ENCODE results near the gene HCN4. TPM values are rescaled to one million over a fixed set of nuclear protein-coding genes. Genes with fewer than 3 reads are reported as not detected.

HCN4 gene
- total and polyA plus RNA-seq, 2 donors (not counting 3 experiments of a cell fraction or from before 2014, with no cell fraction given): 0.01 TPM; not detected in 1

- Histone ChIP-seq H3K27ac (ENCODE audit: insufficient read depth, low read depth, low read length) (no peak overlapping the region), H3K4me3 (replicated peaks in 1 of 3; ENCODE audit: insufficient read depth in 1 of 3, low read depth in 1 of 3, low read length in 3 of 3) (no peak overlapping the region), H3K27me3 (ENCODE audit: control insufficient read depth in 2 of 2, insufficient read depth in 2 of 2, low read length in 2 of 2) (no peaks in the 10 kb centered on the region), H3K36me3 (ENCODE audit: control insufficient read depth in 2 of 2, extremely low read depth in 1 of 2, insufficient read depth in 2 of 2, low read length in 2 of 2) (no peaks in the 10 kb centered on the region), H4K20me1 (replicated peaks; ENCODE audit: control insufficient read depth, extremely low read depth, insufficient read depth, low read length) (no peaks in the 10 kb centered on the region), H3K9ac (replicated peaks; ENCODE audit: extremely low read depth, insufficient read depth, low read length) (no peak overlapping the region), H2AFZ (ENCODE audit: low read depth, low read length) (no peak overlapping the region), H3K4me1 (ENCODE audit: control insufficient read depth, extremely low read depth, insufficient read depth, low read length) (no peaks in the 10 kb centered on the region), H3K79me2 (ENCODE audit: control insufficient read depth, insufficient read depth, low read length) (no peaks in the 10 kb centered on the region), H3K9me3 (replicated peaks; ENCODE audit: control insufficient read depth, insufficient read depth, low read length) (no peaks in the 10 kb centered on the region), H3K4me2 (ENCODE audit: insufficient read depth, low read length) (no peak overlapping the region), H3K9me1 (replicated peaks; ENCODE audit: control insufficient read depth, extremely low read depth, insufficient read depth, low read length) (no peaks in the 10 kb centered on the region)
- TF ChIP-seq POLR2AphosphoS5 (IDR thresholded peaks at IDR 0.05; ENCODE audit: insufficient read depth, low read depth, low read length): no peak
- intact Hi-C loops (cut with micrococcal nuclease) (no loop called here), dilution Hi-C loops (cut with MboI; ENCODE audit: extremely low pct_ligation_motif_present, low sequenced_read_pairs) (no loop called here)
- CTCF ChIA-PET: no interaction called here
- DNase-seq (ENCODE audit: low read depth, low spot score) (no peak), FAIRE-seq (no peak)
- BruUV-seq (replicated peaks): no TSS peak
- POLR2A ChIA-PET: no interaction called here
Observed at GRCh38 chr15:73335026-73335425, 33.7 kb downstream of the HCN4 start.

DNA sequence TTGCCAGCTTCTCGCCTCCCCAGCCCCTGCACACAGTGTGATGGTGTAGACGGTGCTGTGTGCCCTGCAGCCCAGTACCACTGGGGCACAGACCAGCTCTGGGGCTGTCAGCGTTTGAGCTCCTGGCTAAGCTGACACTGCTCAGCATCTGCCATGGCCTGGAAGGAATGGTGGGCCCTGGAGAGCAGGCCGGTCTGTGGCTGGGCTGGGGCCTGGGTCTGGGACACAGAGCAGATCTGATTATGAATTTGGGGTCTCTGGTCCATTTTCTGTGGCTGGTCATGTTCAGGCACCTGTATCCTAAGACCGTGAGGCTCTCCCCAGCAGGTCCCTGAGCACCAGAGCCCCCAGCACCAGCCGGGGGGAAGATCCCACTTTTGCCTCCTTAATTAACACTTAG lies 34.7 kb downstream of the HCN4 start:
- ChIA-PET CTCF (no interaction called here), POLR2A (no interaction called here)
- FAIRE-seq (no peak), DNase-seq (ENCODE audit: low read depth, low spot score) (no peak)
- Histone ChIP-seq H3K27me3 (ENCODE audit: control insufficient read depth in 2 of 2, insufficient read depth in 2 of 2, low read length in 2 of 2) (no peaks in the 10 kb centered on the region), H3K9me3 (replicated peaks; ENCODE audit: control insufficient read depth, insufficient read depth, low read length) (no peaks in the 10 kb centered on the region), H3K9me1 (replicated peaks; ENCODE audit: control insufficient read depth, extremely low read depth, insufficient read depth, low read length) (no peaks in the 10 kb centered on the region), H3K27ac (ENCODE audit: insufficient read depth, low read depth, low read length) (no peak overlapping the region), H3K4me2 (ENCODE audit: insufficient read depth, low read length) (no peak overlapping the region), H3K4me3 (replicated peaks in 1 of 3; ENCODE audit: insufficient read depth in 1 of 3, low read depth in 1 of 3, low read length in 3 of 3) (no peak overlapping the region), H2AFZ (ENCODE audit: low read depth, low read length) (no peak overlapping the region), H4K20me1 (replicated peaks; ENCODE audit: control insufficient read depth, extremely low read depth, insufficient read depth, low read length) (no peaks in the 10 kb centered on the region), H3K9ac (replicated peaks; ENCODE audit: extremely low read depth, insufficient read depth, low read length) (no peak overlapping the region), H3K36me3 (ENCODE audit: control insufficient read depth in 2 of 2, extremely low read depth in 1 of 2, insufficient read depth in 2 of 2, low read length in 2 of 2) (no peaks in the 10 kb centered on the region), H3K4me1 (ENCODE audit: control insufficient read depth, extremely low read depth, insufficient read depth, low read length) (no peaks in the 10 kb centered on the region), H3K79me2 (ENCODE audit: control insufficient read depth, insufficient read depth, low read length) (no peaks in the 10 kb centered on the region)
- dilution Hi-C loops (cut with MboI; ENCODE audit: extremely low pct_ligation_motif_present, low sequenced_read_pairs) (no loop called here), intact Hi-C loops (cut with micrococcal nuclease) (no loop called here)
- TF ChIP-seq GATA2 (IDR thresholded peaks at IDR 0.05; ENCODE audit: insufficient read depth, insufficient read length, low read depth, low read length) (no peak), MAX (IDR thresholded peaks at IDR 0.05; ENCODE audit: insufficient read depth, insufficient read length) (no peak), FOS (IDR thresholded peaks at IDR 0.05; ENCODE audit: borderline replicate concordance, insufficient read depth, low read length) (no peak), POLR2AphosphoS5 (IDR thresholded peaks at IDR 0.05; ENCODE audit: insufficient read depth, low read depth, low read length) (no peak), EZH2 (IDR thresholded peaks at IDR 0.05; ENCODE audit: borderline replicate concordance, low read depth, low read length, severe bottlenecking) (no peak), POLR2A (IDR thresholded peaks at IDR 0.05; ENCODE audit: low read depth, low read length) (no peak), MYC (IDR thresholded peaks at IDR 0.05; ENCODE audit: low read depth, low read length) (no peak), JUN (IDR thresholded peaks at IDR 0.05; ENCODE audit: borderline replicate concordance, insufficient read depth, insufficient read length, low read depth) (no peak)
- TF ChIP-seq, protein P1, sequence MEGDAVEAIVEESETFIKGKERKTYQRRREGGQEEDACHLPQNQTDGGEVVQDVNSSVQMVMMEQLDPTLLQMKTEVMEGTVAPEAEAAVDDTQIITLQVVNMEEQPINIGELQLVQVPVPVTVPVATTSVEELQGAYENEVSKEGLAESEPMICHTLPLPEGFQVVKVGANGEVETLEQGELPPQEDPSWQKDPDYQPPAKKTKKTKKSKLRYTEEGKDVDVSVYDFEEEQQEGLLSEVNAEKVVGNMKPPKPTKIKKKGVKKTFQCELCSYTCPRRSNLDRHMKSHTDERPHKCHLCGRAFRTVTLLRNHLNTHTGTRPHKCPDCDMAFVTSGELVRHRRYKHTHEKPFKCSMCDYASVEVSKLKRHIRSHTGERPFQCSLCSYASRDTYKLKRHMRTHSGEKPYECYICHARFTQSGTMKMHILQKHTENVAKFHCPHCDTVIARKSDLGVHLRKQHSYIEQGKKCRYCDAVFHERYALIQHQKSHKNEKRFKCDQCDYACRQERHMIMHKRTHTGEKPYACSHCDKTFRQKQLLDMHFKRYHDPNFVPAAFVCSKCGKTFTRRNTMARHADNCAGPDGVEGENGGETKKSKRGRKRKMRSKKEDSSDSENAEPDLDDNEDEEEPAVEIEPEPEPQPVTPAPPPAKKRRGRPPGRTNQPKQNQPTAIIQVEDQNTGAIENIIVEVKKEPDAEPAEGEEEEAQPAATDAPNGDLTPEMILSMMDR (IDR thresholded peaks at IDR 0.05; ENCODE audit: extremely low read depth in 1 of 2, insufficient read depth in 1 of 2, low read depth in 1 of 2, low read length in 2 of 2): no peak
- BruUV-seq (replicated peaks): no TSS peak

All from endothelial cell of umbilical vein (primary cell).